ENCODE data around the gene ZNF660.
A peak's percentile ranks its signal among the peaks of the same experiment; 100 is the strongest.

The ZNF660 gene

DNA sequence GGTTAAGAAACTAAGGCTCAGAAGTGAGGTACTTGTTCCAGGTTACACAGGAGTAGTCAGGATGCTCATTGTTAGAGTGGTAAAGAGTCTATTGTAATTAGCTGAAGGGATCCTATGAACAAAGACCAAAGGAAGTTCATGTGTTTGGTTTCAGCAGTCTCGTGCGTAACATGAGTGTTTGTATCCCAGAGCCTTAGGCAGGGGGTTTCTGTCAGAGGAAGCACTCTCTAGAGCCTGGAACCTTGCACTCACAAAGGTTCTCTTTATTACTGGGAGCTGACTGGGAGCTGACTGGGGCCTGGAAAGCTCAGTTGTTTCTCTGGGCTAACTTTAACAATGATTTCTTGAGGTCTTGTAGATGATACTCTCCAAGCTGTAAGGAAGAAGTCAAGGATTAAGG is 44.0 kb downstream of the ZNF660 start:
- DNase-seq (ENCODE audit: low spot score) (no peak), FAIRE-seq (no peak)

DNA sequence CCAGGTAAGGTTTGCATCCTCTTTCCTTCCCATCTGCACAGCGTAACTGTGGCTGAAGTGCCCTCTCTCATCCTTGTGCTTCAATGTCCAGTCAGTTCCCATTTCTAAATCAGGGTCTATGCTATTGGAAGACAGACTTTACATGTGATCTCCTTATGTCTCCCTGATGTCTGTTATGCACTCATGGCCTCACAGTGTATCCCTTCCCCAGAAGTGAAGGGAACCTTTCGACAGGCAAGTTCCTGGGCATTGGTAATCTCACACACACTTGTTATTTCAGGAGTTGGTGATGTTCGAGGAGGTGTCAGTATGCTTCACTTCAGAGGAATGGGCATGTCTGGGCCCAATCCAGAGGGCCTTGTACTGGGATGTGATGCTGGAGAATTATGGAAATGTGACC is 47.4 kb downstream of the ZNF660 start:
- no peak for FAIRE-seq
- DNase-seq (ENCODE audit: low spot score), result no peak

DNA sequence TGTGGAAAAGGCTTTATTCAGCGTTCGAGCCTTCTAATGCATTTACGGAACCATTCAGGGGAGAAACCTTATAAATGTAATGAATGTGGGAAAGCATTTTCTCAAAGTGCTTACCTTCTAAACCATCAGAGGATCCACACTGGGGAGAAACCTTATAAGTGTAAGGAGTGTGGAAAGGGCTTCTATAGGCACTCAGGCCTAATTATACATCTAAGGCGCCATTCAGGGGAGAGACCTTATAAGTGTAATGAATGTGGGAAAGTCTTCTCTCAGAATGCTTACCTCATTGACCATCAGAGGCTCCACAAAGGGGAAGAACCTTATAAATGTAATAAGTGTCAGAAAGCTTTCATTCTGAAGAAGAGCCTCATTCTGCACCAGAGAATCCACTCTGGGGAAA is 57.6 kb downstream of the ZNF660 start:
- no peak for DNase-seq (ENCODE audit: low spot score)
- FAIRE-seq, result no peak

- no peak for FAIRE-seq
- DNase-seq (ENCODE audit: low spot score), result no peak
Observed at GRCh38 chr3:44643024-44643423, 58.3 kb downstream of the ZNF660 start.

GRCh38 chr3:44647771-44648170 is 63.0 kb downstream of the ZNF660 start:
- FAIRE-seq (no peak), DNase-seq (ENCODE audit: low spot score) (no peak)

DNA sequence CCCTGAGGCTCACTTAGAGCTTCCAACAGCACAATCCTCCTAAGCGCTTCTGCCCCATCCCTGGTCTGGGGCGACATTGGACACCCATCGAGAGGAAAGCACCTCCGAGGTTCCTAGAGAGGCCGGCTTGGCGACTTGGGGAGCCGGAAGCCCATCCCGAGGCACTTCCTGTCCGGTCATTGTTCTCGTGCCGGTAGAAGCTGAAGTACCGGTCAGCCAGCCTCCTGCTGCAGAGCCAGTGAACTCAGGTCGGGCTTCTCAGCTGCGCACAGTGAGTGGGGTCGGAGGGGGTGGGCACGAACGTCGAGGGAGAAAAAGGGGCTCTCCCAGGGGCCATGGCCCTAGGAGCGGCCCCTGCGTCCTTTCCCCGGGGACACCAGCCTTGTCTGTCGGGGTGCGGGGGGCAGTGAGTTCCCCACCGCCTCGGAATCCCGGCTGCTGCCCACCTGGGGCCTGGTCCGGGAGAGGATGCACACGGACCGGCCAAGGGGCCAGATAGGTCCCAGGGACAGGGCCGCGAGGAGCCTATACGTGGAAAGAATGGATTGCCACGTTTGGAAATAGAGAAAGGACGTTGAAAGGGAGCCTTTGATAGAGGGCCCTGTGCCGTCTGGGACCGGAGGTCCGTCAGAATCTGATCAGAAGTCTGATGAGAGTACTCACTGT is 63.9 kb downstream of the ZNF660 start, which contains the start of gene ZNF35:
TSS of gene ZNF35 (plus strand) at position 169 of the 666 bp plus-strand sequence. CDS start 2,336 bp downstream, outside the sequence.
- DNase-seq (ENCODE audit: low spot score) (peak; percentile 64), FAIRE-seq (no peak)
